Kidney epithelial cell (primary cell): ENCODE data around the gene ST14. TPM values are rescaled to one million over a fixed set of nuclear protein-coding genes. Genes with fewer than 3 reads are reported as not detected.

ENCODE experiments used
- DNase-seq: peaks from one replicate; pipeline ENCODE4 v3.0.0-alpha.2; 2010; ENCODE audit warnings: low read depth
- H3K27me3 ChIP-seq: 2 replicates; pipeline ENCODE4 v1.6.0; 2011; ENCODE audit warnings: low read length; ENCODE audit not compliant: control insufficient read depth, insufficient read depth
- H3K36me3 ChIP-seq: 2 replicates; pipeline ENCODE4 v1.5.1; 2011; ENCODE audit warnings: low read length; ENCODE audit not compliant: control insufficient read depth, insufficient read depth
- H3K4me3 ChIP-seq: 2 replicates; pipeline ENCODE4 v1.5.1; 2011; ENCODE audit warnings: low read depth, mild to moderate bottlenecking, control low read depth, low read length
- CTCF ChIP-seq: IDR thresholded peaks from 2 replicates; pipeline ENCODE4 v1.5.1; 2011; ENCODE audit warnings: mild to moderate bottlenecking, moderate library complexity, low read length, control low read depth, inconsistent platforms; ENCODE audit not compliant: insufficient read depth, poor library complexity, severe bottlenecking
- total RNA-seq: library from RNA; depleted of rRNA; stranded (reverse); fragments of >200 nt; gene quantifications from 2 replicates; pipeline ENCODE4 v1.2.3, GENCODE V29; 2015

The ST14 gene
- total RNA-seq, 1 donor from 2014 or later = 93.0 TPM

GRCh38 chr11:130216221-130216550 is 56.6 kb downstream of the ST14 start:
- no peak for DNase-seq
- TF ChIP-seq CTCF = no peak
- peaks cover 46% of the 10 kb centered on the region for H3K27me3 ChIP-seq

GRCh38 chr11:130216591-130217132 is 57.1 kb downstream of the ST14 start:
- Histone ChIP-seq H3K4me3 (no peak overlapping the region), H3K27me3 (peaks cover 42% of the 10 kb centered on the region), H3K36me3 (no peaks in the 10 kb centered on the region)
- no peak for TF ChIP-seq CTCF
- DNase-seq = no peak

More at GRCh38 chr11:130216221-130216550, 56.6 kb downstream of the ST14 start:
- H3K4me3 ChIP-seq = no peak overlapping the region
- H3K36me3 ChIP-seq = no peaks in the 10 kb centered on the region

GRCh38 chr11:130217133-130218031 is 57.8 kb downstream of the ST14 start:
- TF ChIP-seq CTCF = no peak
- no peak for DNase-seq
- Histone ChIP-seq H3K27me3 (peaks cover 35% of the 10 kb centered on the region), H3K4me3 (no peak overlapping the region), H3K36me3 (no peaks in the 10 kb centered on the region)

GRCh38 chr11:130218501-130219070 is 59.0 kb downstream of the ST14 start:
- H3K27me3 ChIP-seq = peaks cover 29% of the 10 kb centered on the region
- H3K36me3 ChIP-seq = no peaks in the 10 kb centered on the region
- TF ChIP-seq CTCF = no peak
- no peak overlapping the region for H3K4me3 ChIP-seq
- no peak for DNase-seq

- H3K4me3 ChIP-seq = no peak overlapping the region
- no peak for DNase-seq
- TF ChIP-seq CTCF = no peak
- H3K36me3 ChIP-seq = no peaks in the 10 kb centered on the region
- peaks cover 24% of the 10 kb centered on the region for H3K27me3 ChIP-seq
Observed at GRCh38 chr11:130219148-130219547, 59.6 kb downstream of the ST14 start.
